ENCODE measurements around the gene DYNC1I2.

The DYNC1I2 gene

DNA sequence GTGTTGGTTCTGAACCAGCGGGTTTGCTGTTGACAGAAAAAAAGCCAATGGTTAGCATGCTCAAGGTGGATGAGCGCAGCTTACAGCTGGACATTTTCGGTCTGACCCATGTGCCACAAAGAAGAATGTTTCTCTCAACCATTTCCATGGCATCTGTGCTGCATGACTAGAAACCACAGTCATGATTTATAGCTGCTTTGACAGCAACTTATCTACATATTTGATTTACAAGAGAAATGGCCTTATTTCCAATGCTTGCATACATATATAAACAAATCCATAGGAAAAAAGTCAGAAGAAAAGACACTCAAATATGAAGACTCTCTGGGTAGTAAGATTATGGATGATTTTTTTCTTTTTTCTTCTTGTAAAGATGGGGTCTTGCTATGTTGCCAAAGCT is 98.2 kb downstream of the DYNC1I2 start:
- no peak for DNase-seq

DNA sequence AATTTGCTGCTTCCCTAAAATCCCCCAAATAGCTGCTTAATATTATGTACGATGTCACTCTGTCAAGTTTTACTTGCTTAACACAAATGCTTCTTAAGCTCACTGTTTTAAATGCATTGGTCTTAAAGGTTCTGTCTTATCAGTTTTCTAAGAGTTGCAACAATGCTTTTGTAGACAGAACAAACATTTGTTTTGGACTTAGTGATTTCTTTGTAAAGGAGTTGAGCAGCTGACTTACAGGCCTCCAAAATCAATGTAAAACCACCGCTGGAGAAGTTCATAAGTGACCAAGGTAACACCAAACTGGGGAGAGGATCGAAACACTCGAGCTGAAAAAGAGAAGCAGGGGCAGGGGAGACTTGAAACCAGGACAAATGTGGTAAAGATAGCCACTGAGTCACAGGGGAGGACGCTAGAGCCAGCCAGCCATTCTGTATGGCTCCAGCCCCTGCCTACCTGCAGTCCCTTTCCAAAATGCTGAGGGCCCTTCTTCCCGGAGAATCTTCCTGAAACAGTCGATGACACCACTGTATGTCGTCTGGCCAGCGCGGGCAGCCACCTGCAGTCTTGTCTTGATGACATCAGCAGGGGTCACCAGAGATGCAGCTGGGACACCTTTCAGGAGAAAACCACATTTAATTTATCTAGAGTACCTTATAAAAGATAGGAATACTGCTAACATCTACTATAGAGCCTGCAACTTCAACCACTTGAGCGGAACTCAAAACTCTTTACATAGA is 100.2 kb downstream of the DYNC1I2 start:
- DNase-seq = no peak

DNA sequence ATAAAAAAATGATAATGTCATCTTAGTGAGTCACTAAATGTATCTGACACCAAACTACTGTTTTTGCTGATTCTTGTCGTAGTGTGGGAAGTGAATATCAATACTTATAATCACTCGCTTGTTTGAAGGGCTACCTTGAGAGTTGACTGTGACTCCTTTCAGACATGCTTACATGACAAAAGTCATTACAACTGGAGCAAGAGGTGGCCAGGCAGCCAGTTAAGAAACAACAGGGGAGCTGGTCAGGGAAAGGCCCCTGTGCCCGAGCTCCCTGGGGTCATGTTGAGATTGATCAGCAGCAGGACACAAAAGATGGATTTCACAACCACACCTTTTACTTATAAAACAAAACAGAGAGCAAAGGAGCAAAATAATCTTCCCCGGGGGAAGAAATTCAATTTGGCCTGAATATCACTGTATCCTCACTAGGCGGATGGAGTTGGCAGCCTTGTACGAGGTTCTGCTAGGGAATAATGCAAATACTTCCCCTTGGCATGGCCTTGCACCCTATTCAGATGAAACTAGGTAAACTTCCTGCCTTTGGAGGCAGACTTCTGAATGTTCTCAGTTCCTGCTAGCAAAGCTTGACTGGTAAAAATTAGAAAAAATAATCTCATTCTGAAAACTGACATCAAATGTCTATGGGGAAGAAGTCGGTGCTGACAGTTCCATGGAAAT is 101.2 kb downstream of the DYNC1I2 start:
- DNase-seq = no peak

DNA sequence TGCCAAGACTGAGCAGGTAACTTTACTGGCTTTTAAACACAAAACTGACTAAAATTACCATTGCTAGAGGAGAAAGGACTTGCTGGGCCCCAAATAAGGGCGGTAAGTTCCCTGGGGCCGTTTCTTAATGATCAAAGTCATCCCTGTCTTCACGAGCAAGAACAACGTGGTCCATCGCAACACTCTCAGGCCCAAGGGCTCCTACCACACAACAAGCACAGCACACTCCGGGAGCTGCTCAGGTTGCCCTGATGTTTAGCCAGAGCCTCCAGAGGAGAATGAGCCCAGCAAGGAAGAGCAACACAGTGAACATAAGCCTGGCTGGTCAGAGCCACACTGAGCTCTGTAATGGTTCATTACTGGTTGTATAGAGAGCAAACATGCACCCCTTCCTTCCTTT is 102.7 kb downstream of the DYNC1I2 start:
- DNase-seq = no peak

DNA sequence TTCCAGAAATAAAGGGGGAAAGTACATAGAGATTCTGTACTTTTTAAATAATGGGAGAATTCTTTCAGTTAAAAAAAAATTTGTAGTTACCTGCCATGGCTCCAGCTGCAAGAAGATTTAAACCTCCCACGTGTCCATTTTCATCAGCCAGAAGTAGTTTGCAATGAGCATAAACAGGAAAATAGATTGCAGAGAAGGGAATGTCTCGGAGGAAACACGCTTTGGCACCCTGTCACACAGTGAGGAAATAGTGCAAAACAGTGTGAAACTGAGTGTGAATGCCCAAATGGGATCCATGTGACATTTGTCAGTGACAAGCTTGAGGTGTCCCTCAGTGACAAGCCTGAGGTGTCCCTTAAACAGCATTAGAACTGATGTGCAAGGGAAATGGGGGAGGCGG is 104.1 kb downstream of the DYNC1I2 start:
- no peak for DNase-seq

DNA sequence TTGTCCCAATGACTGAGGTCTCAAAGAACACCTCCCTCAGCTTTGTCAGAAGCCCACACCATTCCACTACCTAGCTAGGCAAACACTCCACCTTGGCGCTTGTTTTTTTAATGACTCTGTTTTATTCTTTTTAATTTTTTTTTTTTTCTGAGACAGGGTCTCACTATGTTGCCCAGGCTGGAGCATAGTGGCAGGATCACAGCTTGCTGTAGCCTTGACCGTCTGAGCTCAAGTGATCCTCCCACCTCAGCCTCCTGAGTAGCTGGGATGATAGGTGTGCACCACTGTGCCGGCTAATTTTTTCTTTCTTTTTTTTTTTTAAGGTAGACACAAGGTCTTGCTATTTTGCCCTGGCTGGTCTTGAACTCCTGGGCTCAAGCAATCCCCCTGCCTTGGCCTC is 104.9 kb downstream of the DYNC1I2 start:
- no peak for DNase-seq

DNA sequence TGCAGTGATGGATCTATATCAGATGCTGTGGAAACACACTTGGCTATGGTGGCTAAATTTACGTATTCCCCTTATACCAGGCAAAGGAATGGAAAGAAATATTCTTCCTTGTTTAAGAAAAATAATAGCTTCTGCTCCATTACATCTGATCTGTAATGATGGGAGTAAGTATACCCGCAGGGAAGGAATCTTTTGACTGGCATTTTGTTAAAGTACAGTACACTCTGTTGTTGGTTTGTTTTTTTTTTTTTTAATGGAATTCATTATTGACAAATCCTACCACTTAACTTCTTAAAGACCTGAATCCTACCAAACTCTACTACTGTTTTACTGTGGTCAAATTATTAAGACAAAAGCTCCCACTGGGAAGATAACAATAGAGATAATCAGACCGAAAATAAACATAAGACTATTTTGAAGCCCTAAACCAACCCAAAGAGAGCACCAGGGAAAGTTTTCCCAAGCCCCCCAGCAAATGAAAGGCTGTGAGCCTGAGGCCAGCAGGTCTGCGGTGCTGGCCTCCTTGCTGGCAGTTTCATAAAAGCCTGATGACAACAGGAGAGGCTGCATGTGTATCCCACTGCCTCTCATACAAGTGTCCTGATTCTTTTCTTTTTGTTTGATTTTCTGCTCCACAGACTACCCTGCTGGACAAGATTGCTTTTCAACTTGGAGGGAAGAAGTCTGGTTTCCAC is 105.8 kb downstream of the DYNC1I2 start:
- no peak for DNase-seq

DNA sequence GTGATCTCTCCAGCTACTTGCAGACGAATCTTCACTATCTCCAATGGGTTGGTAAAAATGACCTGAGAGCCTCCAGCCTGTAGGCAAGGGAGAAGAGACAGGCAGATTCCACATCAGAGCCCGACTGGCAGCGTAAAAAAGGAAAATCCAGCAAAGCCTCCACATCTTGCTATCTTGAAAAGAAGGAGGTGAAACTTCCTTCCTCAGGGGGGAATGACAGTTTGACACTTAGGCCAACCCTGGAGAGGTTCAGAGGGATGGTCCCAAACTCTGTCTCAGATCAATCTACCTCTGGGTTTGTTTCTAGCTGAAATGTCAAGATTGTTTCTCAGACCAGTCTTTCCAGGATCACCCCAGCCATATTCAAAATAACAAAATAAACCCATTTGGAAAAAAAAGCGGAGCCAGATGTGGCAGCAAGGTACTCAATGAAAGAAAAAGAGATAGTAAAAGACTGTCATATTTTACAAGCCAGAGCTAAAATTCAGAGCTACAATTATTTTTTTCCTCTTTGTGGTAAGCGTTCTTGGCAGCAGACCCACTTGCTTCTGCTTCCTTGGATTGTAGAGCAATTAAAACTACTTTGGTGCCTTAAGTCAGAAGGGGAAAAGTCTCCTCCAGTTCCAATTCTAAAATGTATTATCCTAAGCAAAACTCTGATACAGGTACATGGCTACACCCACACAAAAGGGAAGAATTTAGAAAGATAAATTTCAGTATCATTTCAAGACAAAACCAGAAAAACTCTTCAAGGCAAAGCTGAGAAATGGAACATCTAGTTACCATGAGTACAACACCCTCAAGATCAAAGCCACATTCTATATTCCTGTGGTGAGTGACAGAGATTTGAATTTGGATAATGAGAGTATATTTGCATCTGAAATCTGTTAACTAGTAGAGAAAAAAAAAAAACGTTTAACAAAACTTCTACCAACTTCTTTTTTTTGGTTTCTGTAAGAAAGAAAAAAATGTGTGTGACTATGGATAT is 106.7 kb downstream of the DYNC1I2 start:
- DNase-seq = no peak

DNA sequence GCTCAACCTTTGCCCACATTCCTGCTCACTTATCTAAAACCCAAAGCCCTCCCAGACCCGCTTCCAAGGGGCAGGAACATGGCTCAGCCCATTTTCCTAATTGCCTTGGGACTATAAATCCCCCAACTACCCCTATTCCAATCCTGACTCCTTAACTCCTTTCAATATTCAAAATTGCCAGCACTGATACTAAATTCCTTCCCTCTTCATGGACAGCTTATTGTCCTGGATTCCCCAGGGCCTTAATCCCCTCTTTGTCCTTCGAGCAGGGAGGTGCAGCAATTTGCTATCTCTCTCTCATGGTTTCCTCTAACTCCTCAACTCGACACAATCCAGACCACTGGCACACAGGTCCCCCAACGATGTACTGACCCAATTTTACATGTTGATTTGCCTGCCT is 107.6 kb downstream of the DYNC1I2 start:
- no peak for DNase-seq
